HG03060 (cell line): ENCODE results near the gene PHKB.
"Not testable (repeated sequence)": the region's sequence is repeated elsewhere in the genome, so short reads cannot be mapped to it uniquely, and the experiment has no call there.

Experiments
- ATAC-seq: cut with Tn5 transposase; IDR thresholded peaks from one replicate; pipeline ENCODE4 v1.9.1; 2021; ENCODE audit warnings: low read depth, moderate number of reproducible peaks; ENCODE audit not compliant: unreplicated experiment

PHKB gene

GRCh38 chr16:47657977-47658376 lies 196.8 kb downstream of the PHKB start:
- no peak for ATAC-seq

DNA sequence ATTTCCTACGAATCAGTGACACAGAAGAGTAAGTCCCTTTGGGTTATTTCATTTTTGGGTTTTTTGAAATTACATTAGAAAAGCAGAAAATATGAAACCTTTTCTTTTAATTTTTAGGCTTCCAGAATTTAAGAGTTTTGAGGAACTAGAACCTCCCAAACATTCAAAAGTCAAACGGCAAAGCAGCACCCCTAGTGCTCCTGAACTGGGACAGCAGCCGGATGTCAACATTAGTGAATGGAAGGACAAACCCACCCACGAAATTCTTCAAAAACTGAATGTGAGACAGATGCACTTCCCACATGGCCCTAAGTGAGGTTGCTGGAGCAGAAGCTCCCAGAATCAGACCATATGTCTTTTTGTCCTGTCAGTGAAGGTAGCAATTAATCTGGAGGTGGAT lies 199.4 kb downstream of the PHKB start:
- ATAC-seq = no peak

DNA sequence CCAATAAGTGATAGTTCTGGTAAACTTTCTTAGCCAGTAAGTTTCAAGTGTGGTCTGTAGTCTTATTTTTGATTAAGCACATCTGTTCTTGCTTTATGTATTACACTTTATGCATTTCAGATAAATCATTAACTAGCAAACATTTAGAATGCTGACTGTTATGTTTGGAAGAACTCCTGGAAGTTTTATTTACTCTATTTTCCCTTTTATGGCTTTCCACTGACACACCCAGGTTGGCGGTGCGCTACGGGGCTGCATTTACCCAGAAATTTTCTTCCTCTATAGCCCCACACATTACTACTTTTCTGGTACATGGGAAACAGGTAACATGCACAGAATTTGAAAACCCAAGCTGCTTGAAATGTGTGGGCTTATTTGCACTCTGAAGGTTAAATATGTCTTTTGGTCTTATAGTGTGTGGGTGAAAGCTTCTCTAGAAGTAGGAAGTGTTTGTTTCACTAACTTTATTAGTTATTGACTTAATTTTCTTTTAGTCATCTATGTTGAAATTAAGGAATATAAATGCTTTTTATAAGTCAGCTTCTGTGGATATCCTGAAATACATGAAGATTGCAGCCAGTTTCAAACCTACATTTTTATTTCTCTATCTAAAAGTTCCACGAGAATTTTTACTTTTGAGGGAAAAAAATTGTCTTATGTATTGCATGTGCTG lies 203.7 kb downstream of the PHKB start:
- ATAC-seq = no peak

DNA sequence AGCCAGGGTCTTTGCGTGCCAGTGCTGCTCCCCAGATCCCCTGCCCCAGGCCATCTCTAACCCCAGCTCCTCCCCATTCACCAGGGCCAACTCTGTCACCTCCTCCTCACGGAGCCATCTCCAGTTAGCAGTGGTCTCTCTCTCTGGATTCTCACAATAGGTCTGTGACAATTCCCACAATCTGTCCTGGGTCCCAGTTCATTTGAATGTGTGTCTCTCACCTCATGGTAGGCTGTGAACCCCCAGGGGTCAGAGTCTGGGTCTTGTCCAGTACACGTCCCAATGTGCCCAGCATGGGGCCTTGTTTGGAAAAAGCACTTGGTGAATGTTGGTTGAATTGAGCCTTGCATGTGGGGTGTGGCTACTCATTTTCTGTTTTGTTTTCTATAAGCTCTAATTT lies 205.3 kb downstream of the PHKB start:
- no peak for ATAC-seq

DNA sequence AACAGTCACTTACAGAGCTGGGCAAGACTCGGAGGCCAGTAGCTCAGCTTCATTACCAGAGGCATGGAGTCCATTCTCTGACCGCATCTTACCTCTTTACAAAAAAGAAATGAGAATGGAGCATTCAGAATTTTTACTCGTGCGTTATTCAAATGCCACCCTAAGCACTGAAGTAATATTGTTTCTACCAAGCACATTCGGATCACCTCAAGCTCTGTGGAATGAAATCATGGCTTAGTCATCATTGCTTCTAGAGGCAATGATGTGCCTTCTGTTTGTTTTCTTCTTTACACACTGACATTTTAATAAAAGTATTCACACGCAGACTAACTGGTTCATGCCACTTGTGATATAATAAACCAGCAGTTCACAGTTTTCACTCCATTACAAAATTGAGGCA lies 206.8 kb downstream of the PHKB start:
- ATAC-seq = no peak

DNA sequence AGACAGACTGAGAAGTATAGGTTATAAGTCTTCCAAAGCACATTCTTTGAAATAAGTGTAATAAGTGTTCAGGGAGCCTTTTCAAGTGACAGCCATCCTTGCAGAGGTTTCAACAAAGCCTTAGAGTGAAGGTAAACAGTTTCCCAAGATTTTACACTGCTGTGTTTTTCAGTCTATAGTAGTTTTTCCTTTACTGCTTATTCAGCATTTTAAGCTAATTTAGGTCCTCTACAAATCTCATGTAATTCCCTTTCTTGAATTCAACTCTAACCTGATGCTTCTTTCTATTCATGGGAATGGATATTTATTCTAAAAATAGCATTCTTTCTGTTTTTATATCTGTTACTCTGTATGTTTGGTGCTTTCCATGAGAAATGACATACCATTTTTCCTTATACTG lies 211.3 kb downstream of the PHKB start:
- no peak for ATAC-seq

DNA sequence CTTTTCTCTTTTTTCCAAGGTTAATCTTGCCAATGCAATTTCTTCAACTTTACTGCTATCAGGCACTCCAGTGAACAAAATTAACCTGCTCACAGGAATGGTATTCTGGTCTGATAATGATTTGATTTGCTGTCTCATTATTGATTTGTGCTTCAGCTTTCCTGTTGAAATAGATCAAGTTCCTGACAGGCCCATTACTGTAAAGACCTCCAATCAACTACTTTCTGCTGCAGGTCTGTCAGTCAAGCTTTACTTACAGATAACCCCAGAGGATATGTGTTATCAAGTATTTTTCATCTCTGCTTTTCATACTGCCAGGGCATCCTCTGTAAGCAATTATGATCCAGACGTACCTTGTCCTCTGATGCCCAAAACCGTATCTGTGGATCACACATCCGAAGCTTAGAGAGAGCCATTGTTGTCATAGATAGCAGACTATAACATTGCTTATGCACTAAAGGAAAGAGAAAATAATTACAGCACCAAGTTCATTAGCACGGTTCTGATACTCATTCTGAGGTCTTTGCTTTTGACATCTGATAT lies 215.6 kb downstream of the PHKB start:
- no peak for ATAC-seq

- ATAC-seq = not testable (repeated sequence)
Observed at GRCh38 chr16:47681571-47681970, 220.4 kb downstream of the PHKB start.

- ATAC-seq = no peak
Observed at GRCh38 chr16:47687694-47688093, 226.6 kb downstream of the PHKB start.

DNA sequence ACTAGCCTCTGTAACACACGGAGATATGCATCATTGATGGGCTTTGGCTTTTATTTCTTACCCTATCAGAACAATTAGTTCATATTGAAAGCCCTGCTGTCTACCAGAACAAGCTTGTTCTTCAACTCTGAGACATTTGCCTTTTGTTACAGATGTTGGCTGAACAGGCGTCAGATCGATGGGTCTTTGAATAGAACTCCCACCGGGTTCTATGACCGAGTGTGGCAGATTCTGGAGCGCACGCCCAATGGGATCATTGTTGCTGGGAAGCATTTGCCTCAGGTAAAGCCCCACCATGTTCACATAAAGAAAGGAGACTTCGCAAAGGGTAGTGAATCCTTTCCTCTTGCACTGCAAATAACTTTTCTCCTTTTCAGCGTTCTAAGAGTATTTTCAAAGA lies 232.1 kb downstream of the PHKB start:
- no peak for ATAC-seq

GRCh38 chr16:47694543-47694942 lies 233.4 kb downstream of the PHKB start:
- ATAC-seq = no peak

DNA sequence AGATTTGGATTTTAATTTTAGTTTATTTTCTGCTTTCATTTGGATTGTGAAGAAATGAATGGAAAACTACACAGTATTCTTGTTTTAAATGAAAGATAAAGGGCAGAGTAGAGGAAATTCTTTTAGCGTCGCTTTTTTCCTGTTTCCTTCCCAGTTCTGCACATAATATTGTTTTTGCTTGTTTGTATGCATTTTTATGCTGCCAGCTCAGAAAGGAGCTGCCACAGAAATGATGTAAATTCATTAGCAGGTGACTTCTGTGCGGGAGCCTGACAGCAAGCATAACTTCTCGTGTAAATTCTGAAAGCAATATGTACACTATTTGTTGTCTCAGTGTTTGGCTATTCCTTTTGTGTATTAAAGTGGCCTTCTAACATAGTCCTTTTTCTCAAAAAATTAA lies 234.6 kb downstream of the PHKB start:
- ATAC-seq = no peak

DNA sequence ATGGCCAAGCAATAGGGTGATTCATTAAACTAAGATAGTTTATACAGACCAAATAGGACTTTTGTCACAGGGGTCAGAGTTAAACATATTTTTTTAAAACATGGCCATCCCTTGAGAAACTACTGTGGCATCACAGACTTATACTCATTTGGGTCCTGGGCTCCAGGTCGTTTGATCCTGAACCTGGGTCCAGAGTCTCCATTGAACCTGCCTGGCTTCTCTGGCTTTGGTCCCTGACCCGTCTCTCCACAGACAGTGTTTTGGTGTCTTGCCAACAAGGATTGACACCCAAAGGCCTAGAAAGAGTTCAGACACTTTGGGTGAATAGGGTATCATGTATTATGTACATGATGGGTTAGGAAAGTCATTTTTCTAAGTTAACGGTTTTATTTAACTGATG lies 236.7 kb downstream of the PHKB start:
- ATAC-seq = no peak

- ATAC-seq = no peak
Observed at GRCh38 chr16:47699106-47699505, 238.0 kb downstream of the PHKB start.

DNA sequence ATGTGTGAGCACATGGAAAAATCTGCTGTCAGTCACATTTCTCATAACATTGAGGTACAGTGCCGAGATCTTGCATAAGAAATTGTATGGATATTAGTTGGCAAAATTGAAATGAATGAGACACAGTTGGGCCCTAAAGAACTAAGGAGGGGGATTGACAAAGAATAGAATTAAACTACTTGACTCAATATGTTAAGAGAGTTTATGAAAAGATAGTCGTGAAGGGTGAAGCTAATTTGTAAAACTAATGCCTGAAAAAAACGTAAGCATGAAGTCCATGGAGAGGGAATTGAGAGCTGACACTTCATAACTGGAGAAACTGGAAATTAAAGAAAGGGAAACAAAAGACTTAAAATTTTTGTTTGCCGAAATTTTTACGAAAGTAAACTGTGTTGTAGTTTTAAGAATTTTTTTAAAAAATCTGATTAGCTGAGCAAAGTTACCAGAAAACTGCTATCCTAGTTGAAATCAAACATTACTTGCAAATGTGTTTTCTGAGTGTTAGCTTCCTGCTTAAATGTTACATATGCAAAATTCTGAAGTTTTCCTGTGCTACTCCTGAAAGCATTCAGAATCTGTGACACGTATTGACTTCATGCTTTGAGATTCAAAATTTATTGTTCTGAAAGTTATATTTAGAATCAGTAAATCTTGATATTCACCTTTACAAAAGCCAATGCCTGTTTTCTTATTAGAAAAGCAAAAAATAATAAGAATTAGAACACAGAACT lies 239.9 kb downstream of the PHKB start:
- ATAC-seq = no peak

GRCh38 chr16:47705266-47705665 lies 244.1 kb downstream of the PHKB start:
- no peak for ATAC-seq

GRCh38 chr16:47711809-47712208 lies 250.7 kb downstream of the PHKB start:
- no peak for ATAC-seq

DNA sequence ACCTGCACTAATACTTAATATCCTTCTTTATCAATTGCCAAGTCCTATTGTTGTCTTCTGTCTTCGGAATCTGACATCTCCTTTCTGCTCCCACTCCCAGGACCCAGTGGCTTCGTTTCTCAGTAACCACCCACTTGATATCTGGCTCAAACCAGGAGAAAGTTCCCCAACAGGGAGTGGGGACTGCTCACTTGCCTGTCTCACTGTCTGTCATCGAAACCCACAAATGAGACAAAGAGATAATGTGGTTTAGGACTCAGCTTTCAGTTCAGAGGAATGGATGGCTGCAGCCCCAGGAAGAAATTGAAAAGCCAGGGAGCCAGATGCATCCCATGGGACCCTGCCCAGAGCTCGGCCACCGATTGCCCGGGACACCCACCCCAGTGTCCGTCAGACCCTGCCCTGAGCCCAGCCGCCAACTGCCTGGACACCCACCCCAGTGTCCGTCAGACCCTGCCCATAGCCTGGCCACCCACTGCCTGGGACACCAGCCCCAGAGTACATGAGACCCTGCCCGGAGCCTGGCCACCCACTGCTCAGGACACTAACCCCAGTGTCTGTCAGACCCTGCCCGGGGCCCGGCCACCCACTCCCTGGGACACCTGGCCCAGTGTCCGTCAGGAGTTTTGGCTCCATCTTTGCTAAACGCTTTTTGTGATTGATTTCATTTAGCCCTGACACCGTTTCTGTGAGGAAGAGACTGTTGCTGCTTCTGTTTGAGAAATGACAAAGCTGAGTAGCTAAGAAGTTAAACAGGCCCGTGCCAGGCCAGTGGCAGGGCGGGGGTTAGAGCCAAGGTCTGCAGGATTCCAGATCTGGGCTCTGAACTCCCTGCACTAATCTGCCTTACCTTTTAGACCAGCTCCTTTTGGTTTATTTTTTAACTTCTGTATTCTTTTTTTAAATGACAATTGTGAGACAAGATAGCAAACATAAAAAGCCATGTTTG lies 251.4 kb downstream of the PHKB start:
- ATAC-seq = no peak

GRCh38 chr16:47713225-47713595 lies 252.1 kb downstream of the PHKB start:
- ATAC-seq = no peak

- no peak for ATAC-seq
Observed at GRCh38 chr16:47715442-47716083, 254.4 kb downstream of the PHKB start.

DNA sequence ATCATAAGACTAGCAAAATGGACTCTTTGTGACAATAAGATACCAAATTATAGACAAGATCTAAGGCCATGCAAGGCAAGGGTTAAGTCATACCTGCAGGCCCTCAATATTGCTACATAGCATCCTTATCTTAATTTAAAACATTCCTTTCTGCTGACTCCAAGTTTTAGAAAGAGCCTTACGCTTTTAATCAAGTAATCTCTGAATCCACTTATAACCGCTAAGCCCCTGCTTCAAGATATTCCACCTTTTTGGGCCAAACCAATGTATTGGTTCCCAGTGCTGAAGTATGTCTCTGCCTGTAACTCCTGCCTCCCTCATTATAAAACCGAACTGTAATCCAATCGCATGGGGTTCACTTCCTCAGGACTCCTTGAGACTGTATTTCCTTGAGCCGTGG lies 255.4 kb downstream of the PHKB start:
- no peak for ATAC-seq
